ENCODE measurements around the gene TDO2.

DNA sequence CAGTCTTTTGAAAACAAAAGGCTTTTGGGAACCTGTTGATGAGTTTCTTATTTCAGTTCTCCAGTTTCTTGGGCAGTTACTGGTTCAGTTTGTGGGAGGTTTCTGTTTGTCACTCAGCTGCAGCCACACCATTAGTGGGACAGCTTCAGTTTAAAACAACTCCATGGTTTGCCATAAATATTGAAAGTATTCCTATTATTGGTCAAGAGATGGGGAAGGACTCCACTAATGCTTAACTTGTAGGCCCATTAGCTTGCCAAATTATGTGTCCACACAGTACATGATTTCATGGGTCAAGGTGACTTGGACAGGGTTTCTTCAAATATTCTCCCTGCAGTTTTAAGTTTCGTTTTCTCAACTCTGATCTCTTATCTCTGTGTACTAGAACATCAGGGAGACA is 21.9 kb upstream of the TDO2 start:
- TF ChIP-seq, protein P1, sequence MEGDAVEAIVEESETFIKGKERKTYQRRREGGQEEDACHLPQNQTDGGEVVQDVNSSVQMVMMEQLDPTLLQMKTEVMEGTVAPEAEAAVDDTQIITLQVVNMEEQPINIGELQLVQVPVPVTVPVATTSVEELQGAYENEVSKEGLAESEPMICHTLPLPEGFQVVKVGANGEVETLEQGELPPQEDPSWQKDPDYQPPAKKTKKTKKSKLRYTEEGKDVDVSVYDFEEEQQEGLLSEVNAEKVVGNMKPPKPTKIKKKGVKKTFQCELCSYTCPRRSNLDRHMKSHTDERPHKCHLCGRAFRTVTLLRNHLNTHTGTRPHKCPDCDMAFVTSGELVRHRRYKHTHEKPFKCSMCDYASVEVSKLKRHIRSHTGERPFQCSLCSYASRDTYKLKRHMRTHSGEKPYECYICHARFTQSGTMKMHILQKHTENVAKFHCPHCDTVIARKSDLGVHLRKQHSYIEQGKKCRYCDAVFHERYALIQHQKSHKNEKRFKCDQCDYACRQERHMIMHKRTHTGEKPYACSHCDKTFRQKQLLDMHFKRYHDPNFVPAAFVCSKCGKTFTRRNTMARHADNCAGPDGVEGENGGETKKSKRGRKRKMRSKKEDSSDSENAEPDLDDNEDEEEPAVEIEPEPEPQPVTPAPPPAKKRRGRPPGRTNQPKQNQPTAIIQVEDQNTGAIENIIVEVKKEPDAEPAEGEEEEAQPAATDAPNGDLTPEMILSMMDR (conservative IDR thresholded peaks at IDR 0.05 in 1 of 2, IDR thresholded peaks at IDR 0.05 in 1 of 2; ENCODE audit: low read depth in 1 of 2, low read length in 2 of 2) = no peak
- no peak for TF ChIP-seq EZH2 (IDR thresholded peaks at IDR 0.05; ENCODE audit: low read length, missing control alignments)

All from fibroblast of lung (primary cell).